DMS 273 (cell line): ENCODE results near the gene HSPB7.
A peak's percentile ranks its signal among the peaks of the same experiment; 100 is the strongest.
"Not testable (repeated sequence)": the region's sequence is repeated elsewhere in the genome, so short reads cannot be mapped to it uniquely, and the experiment has no call there.

Source experiments
- DNase-seq: peaks from one replicate; lab custom pipeline; 2025; ENCODE audit not compliant: unreplicated experiment; lab: John Stamatoyannopoulos, UW

HSPB7 gene

GRCh38 chr1:16009030-16009460 lies 8.8 kb downstream of the HSPB7 start:
- DNase-seq, result peak; percentile 89

GRCh38 chr1:16007671-16008341 lies 10.0 kb downstream of the HSPB7 start:
- no peak for DNase-seq

- no peak for DNase-seq
Observed at GRCh38 chr1:16006552-16007485, 11.0 kb downstream of the HSPB7 start.

GRCh38 chr1:16006010-16006409 lies 11.8 kb downstream of the HSPB7 start:
- no peak for DNase-seq

- no peak for DNase-seq
Observed at GRCh38 chr1:16005597-16005996, 12.2 kb downstream of the HSPB7 start.

GRCh38 chr1:16001274-16001673 lies 16.6 kb downstream of the HSPB7 start:
- not testable (repeated sequence) for DNase-seq

GRCh38 chr1:15998929-15999328 lies 18.9 kb downstream of the HSPB7 start:
- DNase-seq, result no peak

GRCh38 chr1:15997637-15998280 lies 20.1 kb downstream of the HSPB7 start:
- no peak for DNase-seq

GRCh38 chr1:15997076-15997585 lies 20.7 kb downstream of the HSPB7 start:
- DNase-seq, result no peak

GRCh38 chr1:15994590-15995351 lies 23.1 kb downstream of the HSPB7 start:
- DNase-seq, result peak; percentile 65

- no peak for DNase-seq
Observed at GRCh38 chr1:15994081-15994480, 23.8 kb downstream of the HSPB7 start.

- DNase-seq, result no peak
Observed at GRCh38 chr1:15993666-15994065, 24.2 kb downstream of the HSPB7 start.

- DNase-seq, result no peak
Observed at GRCh38 chr1:15992582-15993500, 25.0 kb downstream of the HSPB7 start.

- no peak for DNase-seq
Observed at GRCh38 chr1:15992187-15992553, 25.7 kb downstream of the HSPB7 start.

GRCh38 chr1:15991427-15992186 lies 26.2 kb downstream of the HSPB7 start:
- DNase-seq, result no peak

GRCh38 chr1:15989776-15990175 lies 28.1 kb downstream of the HSPB7 start:
- no peak for DNase-seq

- no peak for DNase-seq
Observed at GRCh38 chr1:15988856-15989736, 28.7 kb downstream of the HSPB7 start.
